IMR-90 (cell line): ENCODE measurements around the gene SLC25A30.

ENCODE experiments used
- BHLHE40 ChIP-seq: fragments of 150-350 bp; IDR thresholded peaks from 2 replicates; pipeline ENCODE4 v1.6.1; 2016; ENCODE audit warnings: mild to moderate bottlenecking, low read depth, low read length
- CEBPB ChIP-seq: IDR thresholded peaks from 2 replicates; pipeline ENCODE4 v1.6.1; 2012; ENCODE audit warnings: low read depth, low read length, improper control_type of control experiment
- FOS ChIP-seq: fragments of 150-350 bp; IDR thresholded peaks from 2 replicates; pipeline ENCODE4 v1.6.1; 2016; ENCODE audit warnings: low read depth, low read length
- MAZ ChIP-seq: IDR thresholded peaks from 2 replicates; pipeline ENCODE4 v1.6.1; 2012; ENCODE audit warnings: low read depth, mild to moderate bottlenecking, low read length, improper control_type of control experiment, moderate library complexity, borderline replicate concordance
- MXI1 ChIP-seq: IDR thresholded peaks from 2 replicates; pipeline ENCODE4 v1.6.1; 2012; ENCODE audit warnings: low read depth, mild to moderate bottlenecking, low read length, moderate library complexity, borderline replicate concordance
- NFE2L2 ChIP-seq: fragments of 150-350 bp; IDR thresholded peaks from 2 replicates; pipeline ENCODE4 v1.6.1; 2016; ENCODE audit warnings: low read depth, mild to moderate bottlenecking, low read length
- POLR2A ChIP-seq: IDR thresholded peaks from 2 replicates; pipeline ENCODE4 v1.6.1; 2012; ENCODE audit warnings: mild to moderate bottlenecking, low read depth, low read length
- RAD21 ChIP-seq: IDR thresholded peaks from 2 replicates; pipeline ENCODE4 v1.6.1; 2012; ENCODE audit warnings: low read length, improper control_type of control experiment
- RCOR1 ChIP-seq: IDR thresholded peaks from 2 replicates; pipeline ENCODE4 v1.6.1; 2012; ENCODE audit warnings: mild to moderate bottlenecking, low read length, improper control_type of control experiment; ENCODE audit not compliant: insufficient replicate concordance
- RFX5 ChIP-seq: IDR thresholded peaks from 2 replicates; pipeline ENCODE4 v1.8.0; 2012; ENCODE audit warnings: low read depth, mild to moderate bottlenecking, low read length, moderate library complexity
- TF ChIP-seq, protein P1 (sequence below): conservative IDR thresholded peaks from 2 replicates; pipeline ENCODE4 v1.5.1; 2012; ENCODE audit warnings: mild to moderate bottlenecking, low read depth, low read length, improper control_type of control experiment
- TF ChIP-seq, protein P2 (sequence below): fragments of 150-350 bp; IDR thresholded peaks from 2 replicates; pipeline ENCODE4 v1.6.1; 2016; ENCODE audit warnings: low read depth, mild to moderate bottlenecking, low read length, moderate library complexity, borderline replicate concordance

DNA sequence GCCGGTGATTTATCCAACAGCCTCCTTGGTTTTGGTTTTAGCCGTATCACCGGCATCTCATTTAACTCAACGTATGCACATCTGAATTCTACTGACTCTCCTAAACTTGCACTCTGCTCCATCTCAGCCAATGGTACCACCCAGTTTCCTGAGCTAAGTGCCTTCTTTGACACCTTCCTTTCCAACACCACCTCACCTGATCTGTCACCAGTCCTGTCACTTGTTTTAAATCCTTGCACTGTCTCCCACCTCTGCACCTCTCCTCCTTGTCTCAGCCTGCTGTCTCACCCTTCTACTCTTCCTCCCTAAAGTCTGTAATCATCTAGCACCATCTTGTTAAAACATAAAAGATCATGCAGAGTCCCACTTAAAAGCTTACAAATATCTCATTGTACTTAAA lies 49.1 kb downstream of the SLC25A30 start:
- TF ChIP-seq, protein P1, sequence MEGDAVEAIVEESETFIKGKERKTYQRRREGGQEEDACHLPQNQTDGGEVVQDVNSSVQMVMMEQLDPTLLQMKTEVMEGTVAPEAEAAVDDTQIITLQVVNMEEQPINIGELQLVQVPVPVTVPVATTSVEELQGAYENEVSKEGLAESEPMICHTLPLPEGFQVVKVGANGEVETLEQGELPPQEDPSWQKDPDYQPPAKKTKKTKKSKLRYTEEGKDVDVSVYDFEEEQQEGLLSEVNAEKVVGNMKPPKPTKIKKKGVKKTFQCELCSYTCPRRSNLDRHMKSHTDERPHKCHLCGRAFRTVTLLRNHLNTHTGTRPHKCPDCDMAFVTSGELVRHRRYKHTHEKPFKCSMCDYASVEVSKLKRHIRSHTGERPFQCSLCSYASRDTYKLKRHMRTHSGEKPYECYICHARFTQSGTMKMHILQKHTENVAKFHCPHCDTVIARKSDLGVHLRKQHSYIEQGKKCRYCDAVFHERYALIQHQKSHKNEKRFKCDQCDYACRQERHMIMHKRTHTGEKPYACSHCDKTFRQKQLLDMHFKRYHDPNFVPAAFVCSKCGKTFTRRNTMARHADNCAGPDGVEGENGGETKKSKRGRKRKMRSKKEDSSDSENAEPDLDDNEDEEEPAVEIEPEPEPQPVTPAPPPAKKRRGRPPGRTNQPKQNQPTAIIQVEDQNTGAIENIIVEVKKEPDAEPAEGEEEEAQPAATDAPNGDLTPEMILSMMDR: no peak
- no peak for TF ChIP-seq FOS
- no peak for TF ChIP-seq NFE2L2
- no peak for TF ChIP-seq RAD21
- no peak for TF ChIP-seq MAZ
- TF ChIP-seq POLR2A: no peak
- TF ChIP-seq RFX5: no peak
- TF ChIP-seq, protein P2, sequence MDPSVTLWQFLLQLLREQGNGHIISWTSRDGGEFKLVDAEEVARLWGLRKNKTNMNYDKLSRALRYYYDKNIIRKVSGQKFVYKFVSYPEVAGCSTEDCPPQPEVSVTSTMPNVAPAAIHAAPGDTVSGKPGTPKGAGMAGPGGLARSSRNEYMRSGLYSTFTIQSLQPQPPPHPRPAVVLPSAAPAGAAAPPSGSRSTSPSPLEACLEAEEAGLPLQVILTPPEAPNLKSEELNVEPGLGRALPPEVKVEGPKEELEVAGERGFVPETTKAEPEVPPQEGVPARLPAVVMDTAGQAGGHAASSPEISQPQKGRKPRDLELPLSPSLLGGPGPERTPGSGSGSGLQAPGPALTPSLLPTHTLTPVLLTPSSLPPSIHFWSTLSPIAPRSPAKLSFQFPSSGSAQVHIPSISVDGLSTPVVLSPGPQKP: no peak
- TF ChIP-seq MXI1: no peak
- TF ChIP-seq CEBPB: no peak
- no peak for TF ChIP-seq RCOR1
- TF ChIP-seq BHLHE40: no peak
